Measurements from ENCODE around the gene APOBEC3C.
"Not testable (repeated sequence)": the region's sequence is repeated elsewhere in the genome, so short reads cannot be mapped to it uniquely, and the experiment has no call there.

The APOBEC3C gene

DNA sequence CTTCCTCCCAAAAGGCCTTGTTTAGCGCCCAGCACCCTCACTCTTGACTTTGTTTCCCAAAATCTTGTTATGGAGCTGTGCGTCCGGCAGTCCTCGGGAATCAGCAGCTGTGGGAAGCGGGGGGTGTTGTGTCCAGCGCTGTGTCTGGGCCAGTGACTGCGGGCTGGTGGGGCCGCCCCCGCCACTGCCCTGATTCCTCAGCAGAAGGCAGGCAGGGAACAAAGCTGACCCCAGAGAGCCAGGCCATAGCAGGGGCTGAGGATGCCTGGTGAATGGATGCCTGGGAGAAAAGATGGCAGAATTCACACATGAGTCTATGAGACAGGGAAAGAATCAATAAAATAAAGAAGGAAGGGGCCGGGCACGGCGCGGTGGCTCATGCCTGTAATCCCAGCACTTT, 2.5 kb downstream of the APOBEC3C start:
- no peak overlapping the region for H3K9ac ChIP-seq (ENCODE audit: low read length)
- peaks cover 2% of the 10 kb centered on the region for H3K36me3 ChIP-seq (ENCODE audit: control insufficient read depth, insufficient read depth, low read length)
- no peaks in the 10 kb centered on the region for H3K27me3 ChIP-seq (ENCODE audit: control insufficient read depth, insufficient read depth, low read length)
- no peaks in the 10 kb centered on the region for H3K4me1 ChIP-seq (ENCODE audit: control insufficient read depth, insufficient read depth, low read length)
- no peak overlapping the region for H3K27ac ChIP-seq (ENCODE audit: low read depth, low read length)
- no peak overlapping the region for H3K4me3 ChIP-seq (ENCODE audit: low read length)

DNA sequence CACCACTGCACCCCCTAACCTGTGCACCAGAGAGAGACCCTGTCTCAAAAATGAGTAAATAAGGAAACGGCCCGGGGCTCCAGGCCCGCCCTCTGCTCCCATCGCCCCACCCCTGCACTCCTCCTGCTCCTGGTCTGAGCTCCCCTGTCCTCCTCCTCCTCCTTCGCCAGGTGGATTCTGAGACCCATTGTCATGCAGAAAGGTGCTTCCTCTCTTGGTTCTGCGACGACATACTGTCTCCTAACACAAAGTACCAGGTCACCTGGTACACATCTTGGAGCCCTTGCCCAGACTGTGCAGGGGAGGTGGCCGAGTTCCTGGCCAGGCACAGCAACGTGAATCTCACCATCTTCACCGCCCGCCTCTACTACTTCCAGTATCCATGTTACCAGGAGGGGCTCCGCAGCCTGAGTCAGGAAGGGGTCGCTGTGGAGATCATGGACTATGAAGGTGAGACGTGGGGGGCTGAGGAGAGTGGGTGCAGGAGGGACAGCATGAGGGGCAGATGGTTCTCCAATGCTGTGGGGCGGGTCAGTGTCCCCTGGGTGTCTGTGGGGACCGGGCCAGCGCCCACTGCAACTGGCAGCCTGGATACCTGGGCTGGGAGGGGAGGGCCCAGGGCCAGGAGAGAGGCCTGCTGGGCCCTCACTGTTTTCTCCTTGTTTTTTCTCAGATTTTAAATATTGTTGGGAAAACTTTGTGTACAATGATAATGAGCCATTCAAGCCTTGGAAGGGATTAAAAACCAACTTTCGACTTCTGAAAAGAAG, 3.7 kb downstream of the APOBEC3C start:
- no peak overlapping the region for H3K4me3 ChIP-seq (ENCODE audit: low read length)
- H3K4me1 ChIP-seq (ENCODE audit: control insufficient read depth, insufficient read depth, low read length) = no peaks in the 10 kb centered on the region
- no peaks in the 10 kb centered on the region for H3K27me3 ChIP-seq (ENCODE audit: control insufficient read depth, insufficient read depth, low read length)
- H3K36me3 ChIP-seq (ENCODE audit: control insufficient read depth, insufficient read depth, low read length) = peaks cover 2% of the 10 kb centered on the region
- H3K27ac ChIP-seq (ENCODE audit: low read depth, low read length) = no peak overlapping the region
- H3K9ac ChIP-seq (ENCODE audit: low read length) = no peak overlapping the region

DNA sequence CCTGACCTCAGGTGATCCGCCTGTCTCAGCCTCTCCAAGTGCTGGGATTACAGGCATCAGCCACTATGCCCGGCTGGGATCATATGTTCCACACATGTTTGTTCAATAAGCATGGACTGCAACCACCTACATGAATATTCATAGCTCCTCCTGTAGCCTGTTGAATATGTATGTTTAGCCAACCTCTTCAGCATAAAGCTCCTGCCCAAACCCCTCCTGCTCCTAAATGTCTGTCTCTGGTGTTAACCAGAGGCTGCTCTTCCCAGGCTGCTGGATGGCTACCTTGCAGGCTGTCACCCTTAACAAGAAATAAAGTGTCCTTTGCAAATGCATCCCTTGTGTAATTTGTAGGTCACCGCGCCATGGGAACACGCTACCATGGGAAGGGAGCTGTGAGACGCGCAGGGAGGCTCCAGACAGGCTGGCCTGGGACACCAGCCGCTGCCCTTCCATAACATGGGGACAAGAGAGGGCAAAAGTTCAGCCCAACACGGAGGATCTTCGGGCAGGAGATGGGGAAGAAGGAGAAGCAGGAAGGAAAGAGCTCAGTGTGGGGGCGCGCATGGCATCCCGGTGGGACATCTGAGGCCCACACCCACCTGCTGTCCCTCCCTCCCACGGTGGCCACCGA, 6.1 kb downstream of the APOBEC3C start:
- H3K27ac ChIP-seq (ENCODE audit: low read depth, low read length) = peak overlapping the region; percentile 51
- H3K4me3 ChIP-seq (ENCODE audit: low read length) = peak overlapping the region; percentile 44
- H3K36me3 ChIP-seq (ENCODE audit: control insufficient read depth, insufficient read depth, low read length); H3K27me3 ChIP-seq (ENCODE audit: control insufficient read depth, insufficient read depth, low read length); H3K4me1 ChIP-seq (ENCODE audit: control insufficient read depth, insufficient read depth, low read length); H3K9ac ChIP-seq (ENCODE audit: low read length): not testable (repeated sequence)

DNA sequence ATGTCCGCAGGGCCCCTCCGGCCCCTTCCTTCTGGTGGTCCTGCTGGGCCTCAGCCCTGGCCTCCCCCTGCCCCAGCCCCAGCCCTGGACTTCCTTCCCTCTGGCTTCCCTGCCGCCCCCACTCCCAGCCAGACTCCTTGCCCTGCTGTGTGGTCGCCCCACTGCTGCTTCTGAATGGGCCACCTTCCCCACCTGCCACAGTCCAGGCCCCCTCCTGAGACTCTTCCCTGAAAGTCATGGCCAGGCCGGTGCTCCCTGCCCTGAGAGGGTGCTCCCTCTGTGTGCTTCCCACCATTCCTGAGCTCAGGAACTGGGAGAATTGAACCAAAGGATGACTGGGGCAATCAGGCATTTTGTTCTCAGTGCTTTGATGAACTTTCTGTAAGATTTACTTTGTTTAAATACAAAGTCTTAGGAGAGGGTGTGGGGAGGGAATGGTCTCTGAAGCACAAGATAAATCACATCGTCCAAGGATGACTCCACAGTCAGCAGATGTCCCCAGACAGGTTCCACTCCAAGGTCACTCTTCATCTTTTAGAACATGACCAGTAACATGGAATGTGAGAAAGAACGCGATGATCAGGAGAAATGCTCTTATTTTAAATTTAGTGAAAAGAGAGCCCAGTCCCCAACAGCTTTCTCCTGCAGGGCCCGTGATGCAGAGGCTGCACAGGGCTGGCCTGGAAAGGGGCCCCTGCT, 7.6 kb downstream of the APOBEC3C start:
- peak overlapping the region; percentile 19 for H3K9ac ChIP-seq (ENCODE audit: low read length)
- peaks cover 6% of the 10 kb centered on the region for H3K36me3 ChIP-seq (ENCODE audit: control insufficient read depth, insufficient read depth, low read length)
- no peaks in the 10 kb centered on the region for H3K4me1 ChIP-seq (ENCODE audit: control insufficient read depth, insufficient read depth, low read length)
- H3K4me3 ChIP-seq (ENCODE audit: low read length) = peak overlapping the region; percentile 49
- H3K27me3 ChIP-seq (ENCODE audit: control insufficient read depth, insufficient read depth, low read length) = no peaks in the 10 kb centered on the region
- H3K27ac ChIP-seq (ENCODE audit: low read depth, low read length) = peak overlapping the region; percentile 51

DNA sequence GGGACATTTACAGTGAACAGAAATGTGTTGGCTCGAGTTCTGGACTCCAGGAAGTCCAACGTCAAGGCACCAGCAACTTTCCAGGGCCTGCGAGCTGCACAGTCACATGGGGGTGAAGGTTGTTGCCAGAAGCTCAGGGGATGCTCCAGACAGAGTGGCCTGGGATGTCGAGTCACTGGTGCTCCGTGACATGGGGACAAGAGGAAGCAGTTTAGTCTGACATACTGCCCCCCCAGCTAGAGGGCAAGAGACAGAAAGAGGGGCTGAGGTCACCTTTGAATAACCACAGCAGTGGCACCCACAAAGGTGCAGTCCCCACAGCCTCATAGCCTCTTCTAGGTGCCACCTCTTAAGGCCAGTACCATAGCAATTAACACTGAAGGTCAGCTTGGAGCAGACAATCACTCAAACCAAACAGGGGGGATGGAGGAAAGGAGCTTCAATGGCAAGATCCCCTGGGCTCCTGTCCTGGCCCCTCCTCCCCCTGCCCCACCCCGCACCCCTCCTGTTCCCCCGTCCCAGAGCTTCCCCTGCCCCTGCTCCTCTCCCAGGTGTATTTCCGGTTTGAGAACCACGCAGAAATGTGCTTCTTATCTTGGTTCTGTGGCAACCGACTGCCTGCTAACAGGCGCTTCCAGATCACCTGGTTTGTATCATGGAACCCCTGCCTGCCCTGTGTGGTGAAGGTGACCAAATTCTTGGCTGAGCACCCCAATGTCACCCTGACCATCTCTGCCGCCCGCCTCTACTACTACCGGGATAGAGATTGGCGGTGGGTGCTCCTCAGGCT, 10.7 kb downstream of the APOBEC3C start:
- peaks cover 4% of the 10 kb centered on the region for H3K36me3 ChIP-seq (ENCODE audit: control insufficient read depth, insufficient read depth, low read length)
- H3K9ac ChIP-seq (ENCODE audit: low read length) = no peak overlapping the region
- no peak overlapping the region for H3K4me3 ChIP-seq (ENCODE audit: low read length)
- H3K4me1 ChIP-seq (ENCODE audit: control insufficient read depth, insufficient read depth, low read length) = no peaks in the 10 kb centered on the region
- H3K27me3 ChIP-seq (ENCODE audit: control insufficient read depth, insufficient read depth, low read length) = no peaks in the 10 kb centered on the region
- H3K27ac ChIP-seq (ENCODE audit: low read depth, low read length) = no peak overlapping the region

DNA sequence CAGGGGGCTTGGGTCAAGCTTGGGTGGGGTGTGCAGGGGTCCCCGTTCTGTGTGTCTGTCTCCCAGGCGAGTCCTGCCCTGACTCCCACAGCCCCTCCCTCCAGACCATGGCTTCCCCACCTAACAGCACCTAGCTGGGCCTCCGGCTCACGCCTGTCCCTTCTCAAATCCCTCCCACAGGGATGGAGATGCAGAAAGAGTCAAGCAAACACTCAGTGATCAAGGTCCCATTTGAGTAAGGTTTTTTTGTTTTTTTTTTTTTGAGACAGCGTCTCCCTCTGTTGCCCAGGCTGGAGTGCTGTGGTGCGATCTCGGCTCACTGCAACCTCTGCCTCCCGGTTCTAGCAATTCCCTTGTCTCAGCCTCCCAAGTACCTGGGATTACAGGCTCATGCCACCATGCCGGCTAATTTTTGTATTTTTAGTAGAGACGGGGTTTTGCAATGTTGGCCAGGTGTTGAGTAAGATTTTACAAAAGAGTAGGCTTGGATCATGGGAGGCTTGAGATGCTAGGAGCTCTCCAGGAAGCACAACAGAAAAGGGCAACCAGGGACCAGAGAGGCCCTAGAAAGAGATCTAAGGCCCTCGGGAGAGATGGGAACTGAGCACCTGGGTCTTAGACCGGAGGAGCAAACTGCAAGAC, 12.6 kb downstream of the APOBEC3C start:
- no peak overlapping the region for H3K9ac ChIP-seq (ENCODE audit: low read length)
- H3K27me3 ChIP-seq (ENCODE audit: control insufficient read depth, insufficient read depth, low read length) = no peaks in the 10 kb centered on the region
- peaks cover 4% of the 10 kb centered on the region for H3K36me3 ChIP-seq (ENCODE audit: control insufficient read depth, insufficient read depth, low read length)
- no peak overlapping the region for H3K27ac ChIP-seq (ENCODE audit: low read depth, low read length)
- no peak overlapping the region for H3K4me3 ChIP-seq (ENCODE audit: low read length)
- H3K4me1 ChIP-seq (ENCODE audit: control insufficient read depth, insufficient read depth, low read length) = no peaks in the 10 kb centered on the region

DNA sequence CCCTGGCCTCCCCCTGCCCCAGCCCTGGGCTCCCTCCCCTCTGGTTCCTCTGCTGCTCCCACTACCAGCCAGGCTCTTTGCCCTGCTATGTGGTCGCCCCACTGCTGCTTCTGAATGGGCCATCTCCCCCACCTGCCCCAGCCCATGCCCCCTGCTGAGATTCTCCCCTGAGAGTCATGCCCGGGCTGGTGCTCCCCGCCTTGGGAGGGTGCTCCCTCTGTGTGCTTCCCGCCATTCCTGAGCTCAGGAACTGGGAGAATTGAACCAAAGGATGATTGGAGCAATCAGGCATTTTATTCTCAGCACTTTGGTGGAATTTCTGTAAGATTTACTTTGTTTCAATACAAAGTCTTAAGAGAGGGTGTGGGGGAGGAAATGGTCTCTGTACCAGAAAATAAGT, 13.7 kb downstream of the APOBEC3C start:
- Histone ChIP-seq H3K4me3 (ENCODE audit: low read length) (no peak overlapping the region), H3K27me3 (ENCODE audit: control insufficient read depth, insufficient read depth, low read length) (no peaks in the 10 kb centered on the region), H3K9ac (ENCODE audit: low read length) (no peak overlapping the region), H3K4me1 (ENCODE audit: control insufficient read depth, insufficient read depth, low read length) (no peaks in the 10 kb centered on the region), H3K36me3 (ENCODE audit: control insufficient read depth, insufficient read depth, low read length) (peaks cover 4% of the 10 kb centered on the region), H3K27ac (ENCODE audit: low read depth, low read length) (no peak overlapping the region)

DNA sequence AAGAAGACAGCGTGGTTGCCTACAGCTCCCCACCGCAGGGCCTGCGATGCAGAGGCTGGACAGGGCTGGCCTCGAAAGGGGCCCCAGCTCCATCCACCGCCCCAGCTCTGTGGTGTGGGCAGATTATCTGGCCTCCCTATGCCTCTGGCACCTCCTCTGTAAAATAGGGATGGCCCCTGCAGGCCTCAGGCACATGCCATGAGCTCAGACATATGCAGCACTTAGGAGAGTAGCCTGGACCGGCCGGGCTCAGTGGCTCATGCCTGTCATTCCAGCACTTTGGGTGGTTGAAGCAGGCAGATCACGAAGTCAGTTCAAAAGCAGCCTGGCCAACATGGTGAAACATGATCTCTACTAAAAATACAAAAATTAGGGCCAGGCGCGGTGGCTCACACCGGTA, 14.2 kb downstream of the APOBEC3C start:
- H3K9ac ChIP-seq (ENCODE audit: low read length) = no peak overlapping the region
- peaks cover 4% of the 10 kb centered on the region for H3K36me3 ChIP-seq (ENCODE audit: control insufficient read depth, insufficient read depth, low read length)

DNA sequence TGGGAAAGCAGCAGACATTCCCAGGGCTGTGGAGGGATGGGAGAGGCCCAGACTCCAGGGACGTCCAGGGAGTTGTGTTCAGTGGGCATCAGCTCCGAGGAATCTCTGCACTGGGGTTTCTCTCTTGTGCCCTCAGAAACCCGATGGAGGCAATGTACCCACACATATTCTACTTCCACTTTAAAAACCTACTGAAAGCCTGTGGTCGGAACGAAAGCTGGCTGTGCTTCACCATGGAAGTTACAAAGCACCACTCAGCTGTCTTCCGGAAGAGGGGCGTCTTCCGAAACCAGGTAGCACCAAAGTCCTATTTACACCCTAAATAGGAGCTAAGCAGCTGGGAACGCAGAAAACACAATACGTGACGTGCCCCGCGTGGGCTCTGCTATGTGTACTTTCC, 15.2 kb downstream of the APOBEC3C start:
- H3K9ac ChIP-seq (ENCODE audit: low read length) = no peak overlapping the region
- no peaks in the 10 kb centered on the region for H3K36me3 ChIP-seq (ENCODE audit: control insufficient read depth, insufficient read depth, low read length)
- H3K27me3 ChIP-seq (ENCODE audit: control insufficient read depth, insufficient read depth, low read length) = no peaks in the 10 kb centered on the region
- H3K4me1 ChIP-seq (ENCODE audit: control insufficient read depth, insufficient read depth, low read length) = no peaks in the 10 kb centered on the region
- H3K27ac ChIP-seq (ENCODE audit: low read depth, low read length) = no peak overlapping the region
- no peak overlapping the region for H3K4me3 ChIP-seq (ENCODE audit: low read length)

More for the DNA sequence above, 14.2 kb downstream of the APOBEC3C start:
- Histone ChIP-seq H3K4me3 (ENCODE audit: low read length) (no peak overlapping the region), H3K27me3 (ENCODE audit: control insufficient read depth, insufficient read depth, low read length) (no peaks in the 10 kb centered on the region), H3K27ac (ENCODE audit: low read depth, low read length) (no peak overlapping the region), H3K4me1 (ENCODE audit: control insufficient read depth, insufficient read depth, low read length) (no peaks in the 10 kb centered on the region)

DNA sequence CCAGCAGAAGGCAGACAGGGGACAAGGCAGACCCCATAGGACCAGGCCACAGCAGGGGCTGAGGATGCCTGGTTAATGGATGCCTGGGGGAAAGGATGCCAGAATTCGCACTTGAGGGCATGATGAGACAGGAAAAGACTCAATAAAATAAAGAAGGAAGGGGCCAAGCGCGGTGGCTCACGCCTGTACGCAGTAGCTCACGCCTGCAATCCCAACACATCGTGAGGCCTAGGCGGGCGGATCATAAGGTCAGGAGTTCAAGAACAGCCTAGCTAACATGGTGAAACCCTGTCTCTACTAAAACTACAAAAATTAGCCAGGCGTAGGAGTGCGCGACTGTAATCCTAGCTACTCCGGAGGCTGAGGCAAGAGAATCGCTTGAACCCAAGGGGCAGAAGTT, 16.6 kb downstream of the APOBEC3C start:
- H3K4me1 ChIP-seq (ENCODE audit: control insufficient read depth, insufficient read depth, low read length) = no peaks in the 10 kb centered on the region

DNA sequence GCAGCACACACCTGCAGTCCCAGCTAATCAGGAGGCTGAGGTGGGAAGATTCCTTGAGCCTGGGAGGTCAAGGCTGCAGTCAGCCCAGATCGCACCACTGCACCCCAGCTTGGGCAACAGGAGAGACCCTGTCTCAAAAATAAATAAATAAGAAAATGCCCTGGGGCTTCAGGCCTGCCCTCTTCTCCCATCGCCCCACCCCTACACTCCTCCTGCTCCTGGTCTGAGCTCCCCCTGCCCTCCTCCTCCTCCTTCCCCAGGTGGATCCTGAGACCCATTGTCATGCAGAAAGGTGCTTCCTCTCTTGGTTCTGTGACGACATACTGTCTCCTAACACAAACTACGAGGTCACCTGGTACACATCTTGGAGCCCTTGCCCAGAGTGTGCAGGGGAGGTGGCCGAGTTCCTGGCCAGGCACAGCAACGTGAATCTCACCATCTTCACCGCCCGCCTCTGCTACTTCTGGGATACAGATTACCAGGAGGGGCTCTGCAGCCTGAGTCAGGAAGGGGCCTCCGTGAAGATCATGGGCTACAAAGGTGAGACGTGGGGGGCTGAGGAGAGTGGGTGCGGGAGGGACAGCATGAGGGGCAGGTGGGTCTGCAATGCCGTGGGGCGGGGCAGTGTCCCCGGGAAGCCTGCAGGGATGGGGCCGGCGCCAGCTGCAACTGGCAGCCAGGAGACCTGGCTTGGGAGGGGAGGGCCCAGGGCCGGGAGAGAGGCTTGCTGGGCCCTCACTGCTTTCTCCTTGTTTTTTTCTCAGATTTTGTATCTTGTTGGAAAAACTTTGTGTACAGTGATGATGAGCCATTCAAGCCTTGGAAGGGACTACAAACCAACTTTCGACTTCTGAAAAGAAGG, 17.6 kb downstream of the APOBEC3C start:
- not testable (repeated sequence) for H3K4me1 ChIP-seq (ENCODE audit: control insufficient read depth, insufficient read depth, low read length); H3K36me3 ChIP-seq (ENCODE audit: control insufficient read depth, insufficient read depth, low read length); H3K4me3 ChIP-seq (ENCODE audit: low read length); H3K9ac ChIP-seq (ENCODE audit: low read length); H3K27me3 ChIP-seq (ENCODE audit: control insufficient read depth, insufficient read depth, low read length); H3K27ac ChIP-seq (ENCODE audit: low read depth, low read length)

More for the DNA sequence above, 16.6 kb downstream of the APOBEC3C start:
- no peak overlapping the region for H3K4me3 ChIP-seq (ENCODE audit: low read length)
- no peaks in the 10 kb centered on the region for H3K27me3 ChIP-seq (ENCODE audit: control insufficient read depth, insufficient read depth, low read length)
- no peaks in the 10 kb centered on the region for H3K36me3 ChIP-seq (ENCODE audit: control insufficient read depth, insufficient read depth, low read length)
- H3K9ac ChIP-seq (ENCODE audit: low read length) = no peak overlapping the region
- no peak overlapping the region for H3K27ac ChIP-seq (ENCODE audit: low read depth, low read length)
